Chondrocyte (in vitro differentiated cells): ENCODE measurements around the gene PTCH1. TPM values are rescaled to one million over a fixed set of nuclear protein-coding genes. Genes with fewer than 3 reads are reported as not detected.

Experiments
- DNase-seq: peaks from one replicate; pipeline ENCODE4 v3.0.0; 2021; ENCODE audit warnings: mixed read lengths, low spot score
- H3K27ac Mint-ChIP-seq: one replicate; pipeline ENCODE4 v1.8.0; 2021; ENCODE audit warnings: mild to moderate bottlenecking, moderate library complexity, mixed read lengths; ENCODE audit not compliant: unreplicated experiment
- H3K27me3 Mint-ChIP-seq: 2 replicates; pipeline ENCODE4 v1.8.0; 2021; ENCODE audit warnings: low read depth, mixed read lengths
- H3K36me3 Mint-ChIP-seq: 2 replicates; pipeline ENCODE4 v1.8.0; 2021; ENCODE audit warnings: low read depth, mixed read lengths
- H3K4me1 Mint-ChIP-seq: 2 replicates; pipeline ENCODE4 v1.8.0; 2021; ENCODE audit warnings: low read depth, mild to moderate bottlenecking, mixed read lengths
- H3K4me3 Mint-ChIP-seq: one replicate; pipeline ENCODE4 v1.8.0; 2021; ENCODE audit warnings: mild to moderate bottlenecking, moderate library complexity, mixed read lengths; ENCODE audit not compliant: unreplicated experiment
- H3K9me3 Mint-ChIP-seq: 2 replicates; pipeline ENCODE4 v1.8.0; 2021; ENCODE audit warnings: low read depth, mixed read lengths
- CTCF ChIP-seq: fragments of 200-600 bp; sonication (generic); IDR thresholded peaks from 2 replicates; pipeline ENCODE4 v1.5.0; 2021; ENCODE audit warnings: antibody characterized with exemption, mild to moderate bottlenecking, moderate library complexity
- total RNA-seq: library from RNA; stranded (reverse); gene quantifications from 3 replicates; pipeline ENCODE4 v1.2.1, GENCODE V29; 2021

The PTCH1 gene
- total RNA-seq, 1 donor from 2014 or later: 10.4 TPM

GRCh38 chr9:95493402-95493801, 23.4 kb downstream of the PTCH1 start:
- no peak overlapping the region for H3K27ac Mint-ChIP-seq
- H3K4me1 Mint-ChIP-seq: peaks cover 23% of the 10 kb centered on the region
- no peak for TF ChIP-seq CTCF
- H3K27me3 Mint-ChIP-seq: no peaks in the 10 kb centered on the region
- no peak overlapping the region for H3K4me3 Mint-ChIP-seq
- DNase-seq: no peak
- H3K9me3 Mint-ChIP-seq: no peaks in the 10 kb centered on the region
- peaks cover 1% of the 10 kb centered on the region for H3K36me3 Mint-ChIP-seq

DNA sequence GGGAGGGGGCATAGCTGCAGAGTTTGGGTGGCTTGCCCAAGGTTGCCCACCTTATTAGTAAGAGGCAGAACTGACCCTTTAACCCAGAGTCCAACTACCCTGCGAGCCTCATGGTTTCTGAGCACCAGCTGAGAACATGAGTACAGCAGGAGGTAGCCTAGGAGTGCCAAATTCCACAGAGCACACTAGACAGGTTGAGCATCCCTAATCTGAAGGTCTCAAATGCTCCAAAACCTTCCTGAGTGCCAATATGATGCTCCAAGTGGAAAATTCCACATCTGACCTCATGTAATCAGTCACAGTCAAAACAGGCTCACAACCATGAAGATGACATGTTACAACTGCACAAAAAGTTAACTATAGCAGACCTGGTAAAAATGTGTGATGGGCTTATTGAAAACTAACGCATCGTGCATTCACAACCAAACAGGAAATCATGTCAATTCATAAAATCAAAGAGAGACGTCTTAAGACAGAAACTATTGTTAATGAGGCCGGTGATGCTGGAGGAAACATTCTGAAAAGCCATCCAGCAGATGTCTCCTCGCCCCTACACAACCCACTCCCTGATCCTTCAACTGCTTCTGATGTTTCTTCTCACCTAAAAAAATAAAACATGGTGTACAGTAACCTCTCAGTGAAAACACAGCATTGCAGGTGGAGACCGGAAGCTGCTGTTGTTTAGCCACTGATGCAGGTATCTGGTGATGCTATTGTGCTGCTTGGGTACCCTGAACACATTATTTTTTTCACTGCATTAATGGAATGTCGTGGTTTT, 25.0 kb downstream of the PTCH1 start:
- Mint-ChIP-seq H3K27me3 (no peaks in the 10 kb centered on the region), H3K27ac (no peak overlapping the region), H3K4me1 (peaks cover 6% of the 10 kb centered on the region), H3K4me3 (no peak overlapping the region), H3K9me3 (no peaks in the 10 kb centered on the region), H3K36me3 (peaks cover 1% of the 10 kb centered on the region)
- DNase-seq: no peak
- TF ChIP-seq CTCF: no peak

- Mint-ChIP-seq H3K27ac (no peak overlapping the region), H3K4me1 (no peaks in the 10 kb centered on the region), H3K27me3 (no peaks in the 10 kb centered on the region), H3K9me3 (no peaks in the 10 kb centered on the region), H3K36me3 (no peaks in the 10 kb centered on the region), H3K4me3 (no peak overlapping the region)
- DNase-seq: no peak
- TF ChIP-seq CTCF: no peak
These were observed 27.8 kb downstream of the PTCH1 start for GRCh38 chr9:95488954-95489353.

- Mint-ChIP-seq H3K36me3 (no peaks in the 10 kb centered on the region), H3K27me3 (no peaks in the 10 kb centered on the region), H3K9me3 (no peaks in the 10 kb centered on the region), H3K4me3 (no peak overlapping the region), H3K27ac (no peak overlapping the region), H3K4me1 (no peaks in the 10 kb centered on the region)
- no peak for DNase-seq
- no peak for TF ChIP-seq CTCF
These were observed 30.5 kb downstream of the PTCH1 start for GRCh38 chr9:95486318-95486717.

DNA sequence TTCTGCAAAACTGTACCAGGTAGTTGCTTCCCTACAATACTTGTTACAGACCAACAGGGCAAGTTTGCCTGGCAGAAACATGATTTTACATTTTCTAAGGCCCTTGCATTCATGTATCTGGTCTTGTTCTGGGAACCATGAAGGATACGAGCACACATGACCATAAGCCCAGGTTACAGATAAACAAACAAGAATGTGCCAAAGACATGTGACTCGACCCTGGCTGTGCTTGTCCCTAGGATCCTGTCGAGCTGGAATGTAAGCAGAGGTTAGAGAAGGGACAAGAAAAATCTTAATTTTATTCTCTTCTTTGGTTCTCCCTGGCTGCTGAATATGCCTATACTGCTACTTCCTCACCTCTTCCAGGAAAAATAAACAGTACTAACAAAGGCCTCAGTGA, 32.5 kb downstream of the PTCH1 start:
- TF ChIP-seq CTCF: no peak
- H3K4me1 Mint-ChIP-seq: no peaks in the 10 kb centered on the region
- H3K4me3 Mint-ChIP-seq: no peak overlapping the region
- H3K9me3 Mint-ChIP-seq: no peaks in the 10 kb centered on the region
- no peaks in the 10 kb centered on the region for H3K27me3 Mint-ChIP-seq
- H3K27ac Mint-ChIP-seq: no peak overlapping the region
- no peak for DNase-seq
- H3K36me3 Mint-ChIP-seq: peaks cover 6% of the 10 kb centered on the region
